HG02759 (cell line): ENCODE results near the gene GOLGA8T.
"Not testable (repeated sequence)": the region's sequence is repeated elsewhere in the genome, so short reads cannot be mapped to it uniquely, and the experiment has no call there.

Source experiments
- ATAC-seq: cut with Tn5 transposase; IDR thresholded peaks from one replicate; pipeline ENCODE4 v1.9.1; 2021; ENCODE audit warnings: mild to moderate bottlenecking, moderate library complexity; ENCODE audit not compliant: unreplicated experiment

Gene GOLGA8T

GRCh38 chr15:30189754-30190153, 54.9 kb downstream of the GOLGA8T start:
- ATAC-seq: not testable (repeated sequence)

- ATAC-seq: not testable (repeated sequence)
Observed at GRCh38 chr15:30191143-30191542, 56.3 kb downstream of the GOLGA8T start.

- ATAC-seq: not testable (repeated sequence)
Observed at GRCh38 chr15:30191639-30192038, 56.8 kb downstream of the GOLGA8T start.

- ATAC-seq: not testable (repeated sequence)
Observed at GRCh38 chr15:30192119-30192745, 57.4 kb downstream of the GOLGA8T start.

- ATAC-seq: not testable (repeated sequence)
Observed at GRCh38 chr15:30192892-30193291, 58.0 kb downstream of the GOLGA8T start.
